Measurements from ENCODE around the gene GPM6B.
"Not testable (repeated sequence)": the region's sequence is repeated elsewhere in the genome, so short reads cannot be mapped to it uniquely, and the experiment has no call there.

DNA sequence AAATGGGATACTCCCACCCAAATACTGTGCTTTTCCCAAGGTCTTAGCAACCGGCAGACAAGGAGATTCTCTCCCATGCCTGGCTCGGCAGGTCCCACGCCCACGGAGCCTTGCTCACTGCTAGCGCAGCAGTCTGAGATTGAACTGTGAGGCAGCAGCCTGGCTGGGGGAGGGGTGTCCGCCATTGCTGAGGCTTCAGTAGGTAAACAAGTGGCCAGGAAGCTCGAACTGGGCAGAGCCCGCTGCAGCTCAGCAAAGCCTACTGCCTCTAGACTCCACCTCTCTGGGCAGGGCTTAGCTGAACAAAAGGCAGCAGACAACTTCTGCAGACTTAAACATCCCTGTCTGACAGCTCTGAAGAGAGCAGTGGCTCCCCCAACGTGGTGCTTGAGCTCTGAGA is 92.0 kb downstream of the GPM6B start:
- TF ChIP-seq, protein P1, sequence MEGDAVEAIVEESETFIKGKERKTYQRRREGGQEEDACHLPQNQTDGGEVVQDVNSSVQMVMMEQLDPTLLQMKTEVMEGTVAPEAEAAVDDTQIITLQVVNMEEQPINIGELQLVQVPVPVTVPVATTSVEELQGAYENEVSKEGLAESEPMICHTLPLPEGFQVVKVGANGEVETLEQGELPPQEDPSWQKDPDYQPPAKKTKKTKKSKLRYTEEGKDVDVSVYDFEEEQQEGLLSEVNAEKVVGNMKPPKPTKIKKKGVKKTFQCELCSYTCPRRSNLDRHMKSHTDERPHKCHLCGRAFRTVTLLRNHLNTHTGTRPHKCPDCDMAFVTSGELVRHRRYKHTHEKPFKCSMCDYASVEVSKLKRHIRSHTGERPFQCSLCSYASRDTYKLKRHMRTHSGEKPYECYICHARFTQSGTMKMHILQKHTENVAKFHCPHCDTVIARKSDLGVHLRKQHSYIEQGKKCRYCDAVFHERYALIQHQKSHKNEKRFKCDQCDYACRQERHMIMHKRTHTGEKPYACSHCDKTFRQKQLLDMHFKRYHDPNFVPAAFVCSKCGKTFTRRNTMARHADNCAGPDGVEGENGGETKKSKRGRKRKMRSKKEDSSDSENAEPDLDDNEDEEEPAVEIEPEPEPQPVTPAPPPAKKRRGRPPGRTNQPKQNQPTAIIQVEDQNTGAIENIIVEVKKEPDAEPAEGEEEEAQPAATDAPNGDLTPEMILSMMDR (IDR thresholded peaks at IDR 0.05; ENCODE audit: low read length): not testable (repeated sequence)
- TF ChIP-seq EZH2phosphoT487 (IDR thresholded peaks at IDR 0.05; ENCODE audit: low read length); EZH2 (optimal IDR thresholded peaks at IDR 0.05; ENCODE audit: low read depth, low read length): not testable (repeated sequence)
